ENCODE data around the gene SMIM8.
"Not testable (repeated sequence)": the region's sequence is repeated elsewhere in the genome, so short reads cannot be mapped to it uniquely, and the experiment has no call there.

Gene SMIM8, protein sequence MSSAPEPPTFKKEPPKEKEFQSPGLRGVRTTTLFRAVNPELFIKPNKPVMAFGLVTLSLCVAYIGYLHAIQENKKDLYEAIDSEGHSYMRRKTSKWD

DNA sequence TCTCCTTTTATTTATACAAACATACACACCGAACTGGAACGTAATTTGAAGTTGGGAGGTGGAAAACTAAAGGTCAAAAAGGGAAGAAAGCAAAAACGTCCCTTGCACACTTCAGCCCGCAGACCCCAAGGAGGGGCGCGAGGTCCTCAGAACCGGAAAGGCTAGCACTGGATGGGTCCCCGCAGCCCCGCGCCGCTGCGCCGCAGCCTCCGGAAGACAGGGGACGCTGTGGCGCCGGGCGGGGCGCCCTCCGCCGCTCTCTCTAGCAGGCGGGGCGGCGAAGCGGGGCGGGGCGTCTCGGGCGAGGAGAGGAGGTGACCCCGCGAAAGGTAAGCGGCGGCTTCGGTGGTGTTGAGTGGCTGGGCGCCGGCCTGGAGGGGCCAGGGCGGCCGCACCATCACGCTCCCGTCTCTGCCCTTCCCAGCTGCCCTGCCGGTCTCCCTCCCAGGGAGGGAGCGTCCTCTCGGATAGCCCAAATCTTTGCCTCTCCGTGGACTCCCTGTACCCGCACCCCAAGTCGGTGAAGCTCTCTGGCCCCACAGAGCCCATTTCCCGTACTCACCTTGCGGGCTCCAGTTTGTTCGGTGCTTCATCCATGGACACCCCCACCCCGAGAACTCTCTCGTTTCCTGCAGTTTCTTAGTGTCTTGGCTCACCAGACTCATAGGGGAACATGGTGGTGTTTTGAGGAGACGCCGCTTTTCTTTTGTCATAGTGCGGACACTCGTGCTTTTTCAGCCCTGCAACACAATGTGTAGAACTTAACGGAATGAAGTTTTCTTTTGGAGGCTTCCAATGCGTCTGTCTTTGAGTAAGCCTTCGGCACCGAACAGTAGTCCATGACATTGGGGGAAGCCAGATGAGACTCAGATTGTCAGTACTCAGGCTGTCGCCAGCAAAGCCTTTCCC lies at the start of gene SMIM8:
Gene SMIM8, plus strand, starts transcription at position 285 of the 909 bp plus-strand sequence. CDS start 14,444 bp downstream, outside the sequence.
- peak; percentile 85 for DNase-seq

DNA sequence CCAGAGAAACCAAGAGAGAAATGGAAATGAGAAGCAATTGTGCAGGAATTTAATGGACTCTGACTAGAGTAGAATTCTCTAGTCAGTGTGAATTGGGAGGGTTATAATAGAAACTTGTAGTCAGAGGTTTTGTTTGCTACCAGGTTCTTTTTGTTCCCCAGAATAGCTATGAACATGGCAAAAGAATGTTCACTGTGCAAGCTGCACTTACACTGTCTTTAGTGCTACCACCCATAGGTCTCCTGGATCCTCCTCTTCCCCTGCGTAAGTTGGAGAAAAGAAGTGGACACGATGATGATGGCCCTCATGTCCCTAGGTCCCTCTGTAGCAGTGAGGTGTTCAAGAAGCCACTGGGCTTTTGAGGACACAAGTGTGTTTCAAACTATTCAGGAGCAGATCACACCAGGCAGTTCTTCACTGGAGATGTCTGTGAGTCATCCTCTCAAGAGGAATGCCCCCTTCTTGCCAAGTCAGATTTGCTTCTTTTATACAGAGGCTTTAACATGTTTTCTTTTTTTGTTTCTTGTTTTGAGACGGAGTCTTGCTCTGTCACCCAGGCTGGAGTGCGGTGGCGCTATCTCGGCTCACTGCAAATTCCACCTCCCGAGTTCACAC lies 47.6 kb upstream of the SMIM8 start:
- DNase-seq = no peak

DNA sequence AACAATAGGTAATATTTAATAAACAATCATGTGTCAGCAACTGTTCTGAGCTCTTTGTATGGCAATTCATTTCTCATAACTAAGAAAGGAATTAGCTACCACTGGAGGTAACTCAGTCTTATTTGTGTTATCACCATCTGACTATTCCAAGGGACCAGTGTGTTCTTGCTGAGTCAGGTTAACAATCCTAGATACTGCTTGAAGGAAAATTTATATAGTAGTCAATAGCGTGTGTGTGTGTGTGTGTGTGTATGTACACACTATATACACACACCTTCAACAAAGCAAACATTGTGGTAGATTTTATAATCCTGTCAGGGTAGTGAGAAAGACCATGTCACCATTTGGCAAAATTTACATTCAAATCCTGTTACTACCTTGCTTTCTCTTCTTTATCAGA lies 45.8 kb upstream of the SMIM8 start:
- DNase-seq = no peak

DNA sequence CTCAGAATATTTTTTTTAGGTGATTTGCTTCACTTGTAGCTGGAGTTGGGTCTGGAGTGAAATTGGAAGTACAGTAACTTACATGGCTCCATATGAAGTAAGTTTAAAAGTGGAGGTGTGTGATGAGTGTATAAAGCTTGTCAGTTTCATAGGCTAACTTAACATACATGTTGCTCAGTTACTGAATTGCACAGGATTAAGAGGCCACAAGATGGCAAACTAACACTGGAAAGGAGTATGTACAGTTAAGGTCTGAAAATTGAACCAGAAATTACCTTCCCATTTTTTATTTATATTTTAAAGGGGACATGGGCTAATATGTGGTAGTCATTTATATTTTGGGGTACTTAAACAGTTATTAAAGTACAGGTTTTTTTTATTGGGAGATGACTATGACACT lies 45.3 kb upstream of the SMIM8 start:
- DNase-seq = no peak

DNA sequence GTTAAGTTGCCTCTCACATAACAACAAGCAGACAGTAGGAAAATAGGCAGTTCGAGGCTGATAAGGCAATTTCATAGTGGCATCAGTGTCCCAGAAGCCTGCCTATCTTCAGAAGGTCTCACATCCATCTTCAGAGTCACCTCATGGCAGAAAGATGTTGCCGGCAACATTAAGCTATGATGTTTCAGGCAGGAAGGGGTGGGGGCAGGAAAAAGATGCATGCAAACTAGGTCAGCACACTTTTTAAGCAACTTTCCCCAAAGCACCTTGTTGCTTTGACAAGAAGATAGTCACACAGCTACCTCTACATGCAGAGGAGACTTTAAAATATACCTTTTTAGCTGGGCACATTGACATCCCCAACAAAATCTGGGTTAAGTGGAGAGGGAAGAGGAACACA lies 43.2 kb upstream of the SMIM8 start:
- DNase-seq = peak; percentile 8

DNA sequence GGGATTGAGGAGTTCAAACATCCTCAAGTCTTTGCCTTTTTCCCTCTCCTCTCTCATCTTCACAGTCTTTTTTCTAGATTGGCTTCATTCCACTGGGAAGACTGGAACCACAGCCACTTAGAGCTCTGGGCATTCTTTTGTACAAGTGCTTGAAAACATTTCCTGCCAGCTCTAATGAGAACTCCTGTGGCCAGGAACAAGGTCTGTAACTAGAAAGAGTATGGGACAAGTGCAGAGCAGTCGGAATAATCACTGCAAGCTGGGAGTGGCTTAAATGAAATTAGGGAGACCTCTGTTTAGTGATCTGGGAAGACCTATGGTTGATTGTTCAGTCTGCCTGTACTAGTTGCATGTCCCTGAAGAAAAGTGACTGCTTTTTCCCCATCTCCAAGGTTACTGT lies 41.0 kb upstream of the SMIM8 start:
- no peak for DNase-seq

DNA sequence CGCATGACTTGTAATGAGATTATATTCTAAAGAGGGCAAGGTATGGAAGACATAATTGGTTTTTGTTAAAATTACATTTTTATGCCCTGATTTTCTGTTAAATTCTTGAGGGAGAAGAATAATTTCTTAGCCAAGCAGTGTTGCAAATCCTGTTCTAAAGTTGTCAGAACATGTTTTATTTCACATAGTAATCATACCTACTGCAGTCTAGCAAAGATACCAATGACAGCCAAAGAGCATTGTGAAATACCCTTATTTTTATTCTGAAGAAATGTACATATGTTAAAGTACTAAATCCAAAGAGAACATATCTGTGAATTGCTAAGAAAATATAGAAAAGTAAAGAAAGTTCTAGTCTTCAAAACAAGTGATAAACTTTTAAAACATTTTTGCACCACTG lies 39.6 kb upstream of the SMIM8 start:
- DNase-seq = no peak

DNA sequence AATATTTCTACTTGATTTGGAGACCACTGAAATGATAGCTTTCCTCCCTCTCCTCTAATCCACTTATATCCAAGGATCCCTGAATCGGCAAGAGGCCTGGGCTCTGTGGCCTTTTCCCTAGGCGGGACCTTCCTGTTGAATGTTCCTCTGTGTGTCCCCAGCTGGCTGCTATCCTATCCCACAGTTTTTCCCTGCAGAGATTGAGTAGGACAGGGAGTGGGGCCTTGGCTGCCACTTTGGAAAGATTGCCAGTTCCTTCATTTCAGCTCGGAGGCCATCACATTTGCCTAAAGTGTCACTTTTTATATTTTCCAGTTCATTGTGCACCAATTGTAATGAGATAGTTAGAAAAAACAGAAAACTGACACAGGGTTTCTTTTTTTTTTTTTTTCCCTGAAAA lies 38.9 kb upstream of the SMIM8 start:
- no peak for DNase-seq

DNA sequence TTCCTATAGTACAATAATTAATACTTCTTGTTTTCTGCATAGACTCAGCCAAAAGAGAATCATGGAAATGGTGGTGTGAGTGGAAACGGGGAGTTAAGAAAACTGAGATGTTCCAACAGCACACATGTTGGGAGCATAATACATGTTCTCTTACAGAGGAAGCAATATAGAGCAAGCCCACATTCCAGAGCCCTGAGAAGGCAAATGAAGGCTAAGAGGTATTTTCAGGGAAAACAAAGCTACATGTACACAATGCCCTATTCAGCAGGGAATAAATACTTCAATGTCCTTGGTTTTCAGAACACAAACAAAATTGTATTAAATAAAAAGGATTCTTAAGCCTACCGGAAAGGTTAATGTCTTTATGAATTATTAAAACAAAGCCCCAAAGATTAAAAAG lies 35.1 kb upstream of the SMIM8 start:
- DNase-seq = no peak

DNA sequence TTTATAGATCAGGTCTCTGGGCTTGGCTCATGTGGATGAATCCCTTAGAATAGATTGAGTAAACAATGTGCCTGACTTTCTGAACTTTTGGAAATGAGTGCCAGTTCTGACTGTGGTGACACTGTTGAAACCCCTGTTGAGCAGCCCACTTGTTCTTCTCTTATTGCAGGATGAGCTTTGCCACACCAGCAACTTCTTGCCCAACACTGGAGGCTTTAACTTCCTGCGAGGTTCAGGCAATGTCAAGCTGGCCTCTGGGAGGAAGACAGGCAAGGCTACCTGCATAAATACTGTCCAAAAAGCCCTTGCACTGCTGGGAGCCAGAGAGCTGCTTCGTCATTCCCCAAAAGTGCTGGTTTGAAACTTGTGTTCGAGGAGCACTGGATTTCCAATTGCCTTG lies 32.8 kb upstream of the SMIM8 start:
- DNase-seq = no peak

DNA sequence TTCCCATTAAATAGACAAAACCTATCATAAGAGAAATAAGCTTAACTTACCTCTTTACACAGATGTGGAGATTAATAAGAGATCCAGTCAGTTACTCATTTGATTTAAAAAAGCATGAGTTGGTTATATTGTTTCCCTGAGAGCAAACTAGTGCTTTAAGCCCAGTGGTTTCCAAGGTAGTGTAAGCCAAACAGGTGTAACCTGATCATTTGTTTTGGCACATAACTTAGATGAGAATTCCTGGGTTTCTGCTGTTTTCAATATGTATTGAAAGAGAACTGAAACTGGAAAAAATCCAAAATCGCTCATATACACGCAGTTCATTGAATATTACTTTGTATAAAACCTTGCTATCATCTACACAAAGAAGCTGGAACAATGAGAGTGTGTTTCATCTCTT lies 30.5 kb upstream of the SMIM8 start:
- DNase-seq = no peak

DNA sequence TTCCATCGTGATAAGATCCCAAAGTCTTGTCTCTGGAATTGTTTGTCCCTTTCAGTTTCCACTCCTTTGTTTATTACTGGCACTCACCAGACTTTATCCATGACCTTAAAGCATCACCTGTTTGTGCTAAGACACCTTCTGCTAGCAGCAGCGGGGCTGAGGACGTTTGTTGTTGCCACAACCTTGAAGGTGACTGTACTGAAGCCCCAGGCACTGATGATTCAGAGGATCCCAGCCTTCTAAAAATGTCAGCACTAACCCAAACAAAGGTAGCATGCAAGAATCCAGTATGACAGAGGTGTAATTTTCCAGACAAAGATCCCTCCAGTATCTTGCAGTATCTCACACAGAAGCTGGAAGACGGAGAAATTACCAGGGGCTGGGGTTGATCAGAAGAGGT lies 28.9 kb upstream of the SMIM8 start:
- DNase-seq = no peak

DNA sequence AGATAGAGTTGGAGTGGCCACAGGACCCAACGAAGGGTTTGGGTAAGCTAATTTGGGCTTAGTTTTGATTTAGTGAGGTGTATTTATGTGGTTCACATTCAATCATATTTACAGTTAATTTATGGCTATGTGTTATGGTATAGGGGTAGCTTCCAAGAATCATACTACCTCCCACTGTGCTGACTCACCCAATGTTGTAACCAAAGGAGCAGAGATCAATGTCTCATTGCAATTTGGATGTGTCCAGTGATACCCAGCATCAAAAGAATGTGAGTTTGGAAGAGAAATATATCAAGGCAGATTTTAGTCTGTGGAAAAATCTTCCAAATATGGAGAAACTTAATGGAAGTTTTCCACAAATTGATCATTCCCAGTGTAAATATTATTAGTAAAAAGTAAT lies 25.3 kb upstream of the SMIM8 start:
- DNase-seq = no peak

DNA sequence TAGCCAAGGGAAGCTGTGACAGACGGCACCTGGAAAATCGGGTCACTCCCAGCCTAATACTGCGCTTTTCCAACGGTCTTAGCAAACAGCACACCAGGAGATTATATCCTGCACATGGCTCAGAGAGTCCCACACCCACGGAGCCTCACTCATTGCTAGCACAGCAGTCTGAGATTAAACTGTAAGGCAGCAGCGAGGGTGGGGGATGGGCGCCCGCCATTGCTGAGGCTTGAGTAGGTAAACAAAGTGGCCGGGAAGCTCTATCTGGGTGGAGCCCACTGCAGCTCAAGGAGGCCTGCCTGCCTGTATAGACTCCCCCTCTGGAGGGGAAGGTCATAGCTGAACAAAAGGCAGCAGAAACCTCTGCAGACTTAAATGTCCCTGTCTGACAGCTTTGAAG lies 21.1 kb upstream of the SMIM8 start:
- not testable (repeated sequence) for DNase-seq

DNA sequence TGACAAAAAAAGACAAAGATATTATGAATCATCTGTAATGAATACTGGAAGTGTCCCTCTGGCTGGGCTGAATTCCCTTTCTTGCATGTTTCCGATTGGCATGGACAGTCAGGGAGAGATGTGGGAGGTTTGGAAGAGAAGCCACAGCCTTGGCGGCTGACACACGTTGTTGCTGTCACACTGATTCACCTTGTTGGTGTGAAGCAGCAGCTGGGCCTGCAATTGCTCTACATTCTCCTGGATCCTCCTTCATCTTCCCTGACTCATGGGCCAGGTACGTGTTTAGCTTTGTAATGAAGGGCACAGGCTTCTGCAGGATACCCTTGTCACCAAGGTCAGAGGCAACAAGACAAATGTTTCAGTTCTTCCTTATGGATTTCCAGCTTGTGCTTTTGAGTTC lies 13.4 kb upstream of the SMIM8 start:
- DNase-seq = no peak

DNA sequence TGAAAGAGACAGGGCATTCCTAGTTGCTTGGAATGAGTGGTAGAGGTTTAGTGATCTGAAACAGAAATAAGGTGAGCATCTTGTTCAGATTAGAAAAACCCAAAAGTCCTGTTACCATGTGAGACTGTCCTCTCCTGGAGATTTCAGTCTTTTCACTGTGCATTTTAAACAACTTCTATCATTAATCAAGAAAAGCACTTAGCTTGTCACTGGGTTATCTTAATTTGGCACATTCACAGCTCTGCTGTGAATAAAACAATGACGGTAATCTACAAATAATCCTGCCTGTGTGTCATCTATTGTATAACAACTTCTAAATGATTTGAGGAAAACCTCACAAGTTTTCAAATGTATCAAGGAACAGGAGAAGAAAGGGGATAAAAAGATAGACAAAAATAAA lies 9.5 kb upstream of the SMIM8 start:
- DNase-seq = no peak

DNA sequence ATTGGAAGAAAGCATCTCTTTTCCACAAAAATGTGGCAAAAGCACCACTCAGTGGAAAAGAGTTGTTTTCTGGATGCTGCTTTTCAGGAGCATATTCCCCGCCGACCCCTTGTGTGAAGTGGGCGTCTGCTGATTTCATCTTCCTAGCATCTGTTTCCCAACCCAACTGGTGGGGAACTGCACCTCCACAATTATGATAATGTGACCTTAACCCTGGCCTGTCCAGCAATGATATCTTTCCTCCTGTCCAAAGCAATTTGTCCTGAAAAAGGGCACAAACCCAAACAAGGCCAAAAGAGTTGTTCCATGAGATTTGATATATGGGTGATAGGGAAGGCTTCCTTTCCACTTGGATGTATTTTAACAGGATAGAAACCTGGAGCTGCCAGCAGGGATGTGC lies 7.3 kb upstream of the SMIM8 start:
- no peak for DNase-seq

DNA sequence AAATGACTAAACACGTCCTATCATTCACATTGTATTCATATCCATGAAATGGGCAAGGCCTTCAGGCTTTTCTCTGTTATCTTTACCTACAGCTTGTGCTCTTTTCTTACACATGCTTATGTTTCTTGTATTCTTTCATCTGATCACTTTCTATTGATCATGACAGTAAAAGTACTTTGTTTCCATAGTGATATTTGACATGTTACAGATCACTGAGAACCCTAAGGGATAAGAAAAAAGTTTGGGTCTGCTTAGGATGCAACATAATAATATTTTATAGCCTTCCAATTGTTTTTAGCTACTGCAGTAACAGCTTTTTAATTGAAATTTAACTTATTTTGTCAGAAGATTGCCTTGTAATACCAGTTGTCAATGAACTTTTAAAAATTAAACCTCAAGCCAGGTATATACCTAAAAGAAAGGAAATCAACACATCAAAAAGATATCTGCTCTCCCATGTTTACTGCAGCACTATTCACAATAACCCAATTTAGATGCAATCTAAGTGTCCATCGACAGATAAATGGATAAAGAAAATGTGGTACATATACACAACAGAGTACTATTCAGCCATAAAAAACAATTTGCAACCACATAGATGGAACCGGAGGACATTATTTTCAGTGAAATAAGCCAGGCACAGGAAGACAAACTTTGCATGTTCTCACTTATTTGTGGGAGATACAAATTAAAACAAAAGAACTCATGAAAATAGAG lies 3.0 kb upstream of the SMIM8 start:
- DNase-seq = no peak

DNA sequence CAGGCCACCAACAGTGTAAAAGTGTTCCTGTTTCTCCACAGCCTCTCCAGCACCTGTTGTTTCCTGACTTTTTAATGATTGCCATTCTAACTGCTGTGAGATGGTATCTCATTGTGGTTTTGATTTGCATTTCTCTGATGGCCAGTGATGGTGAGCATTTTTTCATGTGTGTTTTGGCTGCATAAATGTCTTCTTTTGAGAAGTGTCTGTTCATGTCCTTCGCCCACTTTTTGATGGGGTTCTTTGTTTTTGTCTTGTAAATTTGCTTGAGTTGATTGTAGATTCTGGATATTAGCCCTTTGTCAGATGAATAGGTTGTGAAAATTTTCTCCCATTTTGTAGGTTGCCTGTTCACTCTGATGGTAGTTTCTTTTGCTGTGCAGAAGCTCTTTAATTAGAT lies 1.5 kb downstream of the SMIM8 start:
- DNase-seq = not testable (repeated sequence)

DNA sequence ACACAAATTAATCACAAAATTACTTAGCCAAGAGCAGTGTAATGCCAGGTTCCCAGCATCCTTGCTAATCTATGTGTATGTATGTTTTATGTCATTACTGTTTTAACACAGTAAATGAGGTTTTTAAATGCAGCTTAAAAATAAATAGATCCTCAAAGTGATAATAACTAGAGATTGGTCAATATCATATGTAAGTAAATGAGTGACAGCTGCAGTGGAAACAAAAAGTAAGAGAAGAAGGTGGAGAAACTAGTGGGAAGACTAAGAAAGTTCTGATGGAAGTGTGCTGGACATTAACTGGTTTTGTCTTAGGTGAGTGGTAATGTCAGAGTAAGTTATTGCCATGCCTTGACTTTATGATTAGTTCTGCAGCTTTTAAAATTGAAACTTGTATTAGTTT lies 8.6 kb downstream of the SMIM8 start:
- no peak for DNase-seq

DNA sequence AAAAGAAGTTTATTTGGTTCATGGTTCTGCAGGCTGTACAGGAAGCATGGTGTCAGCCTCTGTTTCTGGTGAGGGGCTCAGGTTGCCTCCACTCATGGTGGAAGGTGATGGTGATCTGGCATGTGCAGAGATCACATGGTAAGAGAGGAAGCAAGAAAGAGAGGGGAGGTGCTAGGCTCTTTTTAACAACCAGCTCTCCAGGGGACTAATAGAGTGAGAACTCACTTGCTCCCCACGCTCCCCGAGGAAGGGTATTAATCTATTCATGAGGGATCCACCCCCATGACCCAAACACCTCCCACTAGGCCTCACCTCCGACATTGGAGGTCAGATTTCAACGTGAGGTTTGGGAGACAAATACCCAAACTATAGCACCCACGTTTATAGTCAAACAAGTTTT lies 10.6 kb downstream of the SMIM8 start:
- DNase-seq = no peak

DNA sequence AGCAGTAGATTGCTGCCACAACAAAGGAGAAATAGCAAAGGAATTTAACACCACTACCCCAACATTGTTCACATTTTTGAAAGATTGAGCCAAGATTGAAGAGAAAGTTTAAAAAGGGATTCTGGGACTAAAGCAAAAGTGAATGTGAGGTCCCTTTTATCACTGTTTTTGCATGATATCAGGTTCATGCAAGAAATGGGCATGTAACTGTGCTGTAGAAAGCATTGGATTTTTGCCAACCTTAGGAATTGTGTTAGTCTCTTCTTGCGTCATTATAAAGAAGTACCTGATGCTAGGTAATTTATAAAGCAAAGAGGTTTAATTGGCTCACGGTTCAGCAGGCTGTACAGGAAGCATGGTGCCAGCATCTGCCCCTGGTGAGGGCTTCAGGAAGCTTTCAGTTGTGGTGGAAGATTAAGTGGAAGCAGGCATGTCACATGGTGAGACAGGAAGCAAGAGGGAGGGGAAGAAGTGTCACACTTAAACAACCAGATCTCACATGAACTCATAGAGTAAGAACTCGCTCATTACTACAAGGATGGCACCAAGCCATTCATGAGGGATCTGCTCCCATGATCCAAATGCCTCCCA lies 11.3 kb downstream of the SMIM8 start:
- DNase-seq = no peak

DNA sequence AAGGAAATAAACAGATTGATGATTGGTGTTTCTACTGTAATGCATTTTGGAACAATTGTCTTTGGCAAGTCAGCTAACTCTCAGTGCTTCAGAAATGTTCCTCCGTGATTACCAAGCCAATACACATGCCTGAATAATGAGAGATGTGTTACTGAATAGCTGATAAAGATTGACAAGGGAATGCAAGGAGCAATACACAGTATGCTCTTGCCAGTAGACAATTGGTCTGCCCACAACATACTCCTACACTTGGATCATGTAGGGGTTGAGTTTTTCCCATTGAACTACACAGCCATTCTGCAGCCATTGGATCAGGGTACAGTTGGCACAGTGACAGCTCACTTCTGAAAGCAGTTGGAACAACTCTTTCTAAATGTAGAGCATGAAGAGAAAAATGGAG lies 12.3 kb downstream of the SMIM8 start:
- DNase-seq = no peak
